NB4 (cell line): Measurements from ENCODE around the gene TOMM40.
"Not testable (repeated sequence)": the region's sequence is repeated elsewhere in the genome, so short reads cannot be mapped to it uniquely, and the experiment has no call there.

ENCODE experiments used
- DNase-seq: peaks from one replicate; pipeline ENCODE4 v3.0.0; 2010; ENCODE audit warnings: low read depth
- H3K4me3 ChIP-seq: one replicate; pipeline ENCODE4 v1.5.1; 2011; ENCODE audit warnings: mild to moderate bottlenecking, low read depth, low read length, moderate library complexity
- MYC ChIP-seq: IDR thresholded peaks from 2 replicates; pipeline ENCODE4 v1.6.1; 2011; ENCODE audit warnings: low read depth, low read length
- POLR2A ChIP-seq: IDR thresholded peaks from 2 replicates; pipeline ENCODE4 v1.6.1; 2011; ENCODE audit warnings: mild to moderate bottlenecking; ENCODE audit not compliant: insufficient read length; ENCODE audit errors: extremely low read depth
- TF ChIP-seq, protein P1 (sequence below): IDR thresholded peaks from 2 replicates; pipeline ENCODE4 v1.6.1; 2011; ENCODE audit warnings: low read depth, low read length
- TF ChIP-seq, protein P2 (sequence below): IDR thresholded peaks from one replicate; pipeline ENCODE4 v1.5.1; 2012; ENCODE audit warnings: low read depth, low read length

TOMM40 gene

DNA sequence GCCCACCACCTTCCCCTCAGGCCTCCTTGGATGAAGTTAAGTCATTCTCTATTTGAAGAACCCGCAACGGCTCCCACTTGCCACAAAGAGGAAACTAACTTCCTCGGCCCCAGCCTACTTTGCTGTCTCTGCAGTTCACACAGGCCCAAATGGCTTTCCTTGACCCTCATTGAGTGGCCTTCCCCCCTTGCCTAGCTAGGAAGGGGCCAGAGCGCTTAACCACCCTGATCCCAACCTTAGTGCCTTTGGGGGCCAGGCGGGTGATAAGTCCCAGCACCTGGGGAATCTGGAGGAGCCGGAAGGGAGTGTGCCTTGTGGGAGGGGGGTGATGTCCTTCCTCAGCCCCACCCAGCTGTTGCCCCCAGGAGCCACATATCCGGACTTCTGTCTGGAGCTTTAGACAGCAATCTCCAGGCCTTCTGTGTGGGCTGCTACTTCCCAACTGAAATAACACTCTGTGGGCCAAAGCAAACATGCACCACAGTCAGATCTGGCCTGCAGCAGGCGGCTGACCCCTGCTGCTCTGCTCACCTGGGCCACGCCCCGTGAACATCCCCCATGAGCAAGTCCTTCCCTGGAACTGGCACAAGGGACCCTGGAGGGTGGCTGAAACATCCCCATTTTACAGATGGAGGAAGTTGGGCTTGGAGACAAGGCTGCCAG, 34.5 kb upstream of the TOMM40 start:
- no peak overlapping the region for H3K4me3 ChIP-seq
- peak; percentile 59 for DNase-seq
- TF ChIP-seq MYC (no peak), POLR2A (no peak)
- TF ChIP-seq, protein P1, sequence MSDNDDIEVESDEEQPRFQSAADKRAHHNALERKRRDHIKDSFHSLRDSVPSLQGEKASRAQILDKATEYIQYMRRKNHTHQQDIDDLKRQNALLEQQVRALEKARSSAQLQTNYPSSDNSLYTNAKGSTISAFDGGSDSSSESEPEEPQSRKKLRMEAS, result no peak
- TF ChIP-seq, protein P2, sequence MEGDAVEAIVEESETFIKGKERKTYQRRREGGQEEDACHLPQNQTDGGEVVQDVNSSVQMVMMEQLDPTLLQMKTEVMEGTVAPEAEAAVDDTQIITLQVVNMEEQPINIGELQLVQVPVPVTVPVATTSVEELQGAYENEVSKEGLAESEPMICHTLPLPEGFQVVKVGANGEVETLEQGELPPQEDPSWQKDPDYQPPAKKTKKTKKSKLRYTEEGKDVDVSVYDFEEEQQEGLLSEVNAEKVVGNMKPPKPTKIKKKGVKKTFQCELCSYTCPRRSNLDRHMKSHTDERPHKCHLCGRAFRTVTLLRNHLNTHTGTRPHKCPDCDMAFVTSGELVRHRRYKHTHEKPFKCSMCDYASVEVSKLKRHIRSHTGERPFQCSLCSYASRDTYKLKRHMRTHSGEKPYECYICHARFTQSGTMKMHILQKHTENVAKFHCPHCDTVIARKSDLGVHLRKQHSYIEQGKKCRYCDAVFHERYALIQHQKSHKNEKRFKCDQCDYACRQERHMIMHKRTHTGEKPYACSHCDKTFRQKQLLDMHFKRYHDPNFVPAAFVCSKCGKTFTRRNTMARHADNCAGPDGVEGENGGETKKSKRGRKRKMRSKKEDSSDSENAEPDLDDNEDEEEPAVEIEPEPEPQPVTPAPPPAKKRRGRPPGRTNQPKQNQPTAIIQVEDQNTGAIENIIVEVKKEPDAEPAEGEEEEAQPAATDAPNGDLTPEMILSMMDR, result no peak

GRCh38 chr19:44857837-44858236, 33.2 kb upstream of the TOMM40 start:
- no peak for DNase-seq
- TF ChIP-seq, protein P1, result no peak
- TF ChIP-seq MYC, result no peak
- TF ChIP-seq POLR2A, result no peak
- TF ChIP-seq, protein P2, result no peak
- no peak overlapping the region for H3K4me3 ChIP-seq

- H3K4me3 ChIP-seq, DNase-seq: not testable (repeated sequence)
These were observed 29.5 kb upstream of the TOMM40 start for GRCh38 chr19:44861576-44861975.

DNA sequence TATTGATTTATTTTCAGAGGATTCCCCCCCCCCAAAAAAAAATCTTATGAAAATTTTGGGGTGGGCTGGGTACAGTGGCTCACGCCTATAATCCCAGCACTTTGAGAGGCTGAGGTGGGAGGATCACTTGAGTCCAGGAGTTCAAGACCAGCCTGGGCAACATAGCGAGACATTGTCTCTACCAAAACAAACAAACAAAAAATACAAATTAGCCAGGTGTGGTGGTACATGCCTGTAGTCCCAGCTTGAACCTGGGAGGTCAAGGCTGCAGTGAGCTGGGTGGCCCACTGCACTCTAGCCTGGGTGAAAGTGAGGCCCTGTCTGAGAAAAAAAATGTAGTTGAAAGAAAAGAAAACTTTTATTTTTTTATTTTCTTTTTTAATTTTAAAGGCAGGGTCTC, 27.1 kb upstream of the TOMM40 start:
- no peak for DNase-seq
- TF ChIP-seq MYC (no peak), POLR2A (no peak)
- TF ChIP-seq, protein P1, result no peak
- TF ChIP-seq, protein P2, result no peak
- no peak overlapping the region for H3K4me3 ChIP-seq

GRCh38 chr19:44865196-44865767, 25.8 kb upstream of the TOMM40 start:
- no peak for TF ChIP-seq MYC
- TF ChIP-seq, protein P2, result no peak
- TF ChIP-seq, protein P1, result no peak
- no peak for TF ChIP-seq POLR2A
- H3K4me3 ChIP-seq, result no peak overlapping the region
- no peak for DNase-seq

- DNase-seq, result no peak
- H3K4me3 ChIP-seq, result no peak overlapping the region
- TF ChIP-seq MYC, result no peak
- TF ChIP-seq, protein P2, result no peak
- no peak for TF ChIP-seq POLR2A
- TF ChIP-seq, protein P1, result no peak
These were observed 24.4 kb upstream of the TOMM40 start for GRCh38 chr19:44866664-44867063.
